Muscle layer of duodenum (tissue), 2 donors: ENCODE results near the gene RAPGEF2.
"Not testable (repeated sequence)": the region's sequence is repeated elsewhere in the genome, so short reads cannot be mapped to it uniquely, and the experiment has no call there.

Experiments used
- H3K27ac ChIP-seq: one replicate; pipeline ENCODE4 v1.7.0; 2013; ENCODE audit warnings: mild to moderate bottlenecking, low read length
- H3K27me3 ChIP-seq: one replicate; pipeline ENCODE4 v1.7.0; 2013; ENCODE audit warnings: low read depth, mild to moderate bottlenecking, control low read depth, low read length
- H3K36me3 ChIP-seq, 2 donors: one replicate each; pipeline ENCODE4 v1.7.0; 2013; ENCODE audit warnings: low read length in 2 of 2, control low read depth in 1 of 2, mild to moderate bottlenecking in 1 of 2; ENCODE audit not compliant: insufficient read depth in 2 of 2, control insufficient read depth in 1 of 2
- H3K4me1 ChIP-seq, 2 donors: one replicate each; pipeline ENCODE4 v1.7.0; 2013; ENCODE audit warnings: low read length in 2 of 2, mild to moderate bottlenecking in 2 of 2, control low read depth in 1 of 2, moderate library complexity in 1 of 2; ENCODE audit not compliant: insufficient read depth in 2 of 2, control insufficient read depth in 1 of 2
- H3K4me3 ChIP-seq, 2 donors: one replicate each; pipeline ENCODE4 v1.7.0; 2013; ENCODE audit warnings: low read length in 2 of 2, low read depth in 1 of 2, mild to moderate bottlenecking in 1 of 2
- H3K9me3 ChIP-seq, 2 donors: one replicate each; pipeline ENCODE4 v1.7.0; 2013; ENCODE audit warnings: low read length in 2 of 2, control low read depth in 1 of 2, mild to moderate bottlenecking in 1 of 2; ENCODE audit not compliant: control insufficient read depth in 1 of 2
- donor health status: healthy.

RAPGEF2 gene, protein sequence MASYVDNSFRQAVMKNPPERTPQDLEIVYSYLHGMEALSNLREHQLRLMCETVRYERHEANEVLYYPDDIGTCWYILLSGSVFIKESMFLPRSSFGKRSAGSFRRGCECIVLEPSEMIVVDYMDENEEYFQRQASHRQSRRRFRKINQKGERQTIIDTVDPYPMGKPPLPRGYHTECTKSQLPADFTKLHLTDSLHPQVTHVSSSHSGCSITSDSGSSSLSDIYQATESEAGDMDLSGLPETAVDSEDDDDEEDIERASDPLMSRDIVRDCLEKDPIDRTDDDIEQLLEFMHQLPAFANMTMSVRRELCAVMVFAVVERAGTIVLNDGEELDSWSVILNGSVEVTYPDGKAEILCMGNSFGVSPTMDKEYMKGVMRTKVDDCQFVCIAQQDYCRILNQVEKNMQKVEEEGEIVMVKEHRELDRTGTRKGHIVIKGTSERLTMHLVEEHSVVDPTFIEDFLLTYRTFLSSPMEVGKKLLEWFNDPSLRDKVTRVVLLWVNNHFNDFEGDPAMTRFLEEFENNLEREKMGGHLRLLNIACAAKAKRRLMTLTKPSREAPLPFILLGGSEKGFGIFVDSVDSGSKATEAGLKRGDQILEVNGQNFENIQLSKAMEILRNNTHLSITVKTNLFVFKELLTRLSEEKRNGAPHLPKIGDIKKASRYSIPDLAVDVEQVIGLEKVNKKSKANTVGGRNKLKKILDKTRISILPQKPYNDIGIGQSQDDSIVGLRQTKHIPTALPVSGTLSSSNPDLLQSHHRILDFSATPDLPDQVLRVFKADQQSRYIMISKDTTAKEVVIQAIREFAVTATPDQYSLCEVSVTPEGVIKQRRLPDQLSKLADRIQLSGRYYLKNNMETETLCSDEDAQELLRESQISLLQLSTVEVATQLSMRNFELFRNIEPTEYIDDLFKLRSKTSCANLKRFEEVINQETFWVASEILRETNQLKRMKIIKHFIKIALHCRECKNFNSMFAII (N-terminal part only)

DNA sequence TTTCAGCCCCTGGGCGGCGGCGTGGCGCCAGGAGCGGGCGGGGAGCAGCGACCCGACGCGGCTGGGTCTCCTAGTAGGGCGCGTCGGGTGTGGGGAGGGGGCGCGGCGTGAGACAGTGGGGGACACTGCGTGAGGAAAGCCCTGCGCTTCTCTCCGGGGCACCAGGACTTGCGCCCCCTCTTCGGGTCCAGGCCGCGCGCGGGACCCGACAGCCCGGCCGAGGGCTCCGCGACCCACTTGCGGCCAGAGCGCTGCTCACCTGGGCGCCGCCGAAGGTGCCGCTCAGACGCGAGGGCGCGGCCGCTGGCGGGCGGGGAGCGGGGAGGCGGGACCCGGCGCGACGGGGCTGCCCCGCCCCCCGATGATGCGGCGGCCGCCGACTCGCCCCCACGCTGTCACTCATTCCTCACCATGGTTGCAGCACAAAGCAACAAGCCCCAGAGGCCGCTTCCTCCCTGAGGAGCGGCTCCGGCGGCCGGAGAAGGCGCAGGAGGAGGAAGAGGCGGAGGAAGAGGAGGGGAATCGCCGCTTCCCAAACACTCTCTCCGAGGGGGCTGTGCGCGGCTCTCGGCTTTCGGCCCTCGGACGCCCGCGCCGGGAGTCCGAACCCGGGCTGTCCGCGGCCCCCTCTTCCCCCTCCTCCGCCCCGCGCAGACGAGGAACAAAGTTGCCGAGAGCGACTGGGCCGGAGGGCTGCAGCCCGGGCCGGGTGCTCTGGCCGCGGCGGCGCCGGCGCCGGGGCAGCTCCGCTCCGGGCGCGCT is at the start of gene RAPGEF2:
RAPGEF2 (plus strand) TSS at position 458 of the 762 bp plus-strand sequence. CDS start 1,084 bp downstream, outside the sequence.
- Histone ChIP-seq H3K36me3 (no peaks in the 10 kb centered on the region), H3K27me3 (no peaks in the 10 kb centered on the region), H3K4me3 (peak within 1 kb of the TSS; percentile 54 to 87), H3K9me3 (no peaks in the 10 kb centered on the region), H3K4me1 (peaks cover 13 to 20% of the 10 kb centered on the region in 2 donors), H3K27ac (no peak within 1 kb of the TSS)

DNA sequence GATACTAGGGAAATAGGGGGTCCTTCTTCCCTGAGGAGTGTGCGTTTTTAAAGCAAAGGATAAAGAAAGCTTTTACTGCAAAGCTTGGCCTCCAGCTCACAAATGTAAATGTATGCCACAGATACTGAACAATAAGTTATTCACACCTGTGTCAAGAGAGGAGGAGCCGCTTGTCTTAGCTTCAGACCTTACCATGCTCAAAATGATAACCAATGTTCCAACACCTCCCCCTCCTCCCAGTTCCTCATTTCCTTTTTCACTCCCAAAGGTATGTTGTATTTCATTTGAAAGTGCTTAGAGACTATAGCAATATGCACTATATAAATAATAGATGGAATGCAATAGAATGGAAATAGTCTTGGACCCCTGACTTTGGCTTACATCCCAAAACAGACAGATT is 47.0 kb upstream of the RAPGEF2 start:
- no peaks in the 10 kb centered on the region for H3K27me3 ChIP-seq

DNA sequence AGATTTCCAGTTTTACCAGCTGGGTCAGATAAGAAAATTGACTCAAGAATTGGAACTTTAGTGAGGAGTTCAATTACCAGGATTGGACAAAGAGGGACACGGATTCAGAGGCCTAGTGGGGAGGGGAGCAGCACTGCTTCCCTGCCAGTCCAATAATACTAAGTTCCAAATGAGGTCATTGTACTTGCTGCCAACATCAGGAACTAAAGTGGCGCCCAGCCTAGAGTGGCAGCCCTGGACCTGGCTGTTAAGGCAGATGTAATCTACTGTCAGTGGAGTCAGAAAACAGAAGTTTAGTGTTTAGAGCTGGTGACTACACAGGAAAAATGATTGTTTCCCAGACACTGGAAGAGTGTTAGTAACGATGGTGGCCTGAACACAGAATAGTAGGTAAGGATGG is 42.7 kb upstream of the RAPGEF2 start:
- Histone ChIP-seq H3K4me1 (no peaks in the 10 kb centered on the region), H3K27me3 (no peaks in the 10 kb centered on the region), H3K36me3 (no peaks in the 10 kb centered on the region), H3K27ac (no peak overlapping the region), H3K9me3 (no peaks in the 10 kb centered on the region), H3K4me3 (no peak overlapping the region)

More for the DNA sequence above, 47.0 kb upstream of the RAPGEF2 start:
- no peaks in the 10 kb centered on the region for H3K36me3 ChIP-seq
- no peaks in the 10 kb centered on the region for H3K4me1 ChIP-seq
- no peak overlapping the region for H3K4me3 ChIP-seq
- H3K27ac ChIP-seq = no peak overlapping the region
- no peaks in the 10 kb centered on the region for H3K9me3 ChIP-seq

DNA sequence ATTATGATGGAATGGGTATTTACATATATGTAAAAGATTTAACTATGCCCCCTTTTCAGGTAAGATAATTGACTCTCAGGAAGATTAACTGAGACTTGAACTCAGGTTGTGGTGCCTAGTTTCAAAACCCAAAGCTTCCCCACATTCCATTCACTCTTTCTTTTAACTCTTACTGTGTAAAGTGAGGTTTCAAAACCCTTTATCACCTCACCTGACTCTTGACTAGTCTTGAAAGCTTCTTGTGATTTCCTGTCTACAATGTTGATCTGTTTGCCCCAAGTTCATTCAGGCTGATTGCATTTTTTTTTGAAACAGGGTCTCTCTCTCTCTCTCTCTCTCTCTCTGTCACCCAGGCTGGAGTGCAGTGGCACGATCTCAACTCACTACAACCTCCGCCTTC is 40.5 kb upstream of the RAPGEF2 start:
- Histone ChIP-seq H3K27ac (no peak overlapping the region), H3K9me3 (no peaks in the 10 kb centered on the region), H3K36me3 (no peaks in the 10 kb centered on the region), H3K4me1 (no peaks in the 10 kb centered on the region), H3K27me3 (no peaks in the 10 kb centered on the region), H3K4me3 (no peak overlapping the region)

DNA sequence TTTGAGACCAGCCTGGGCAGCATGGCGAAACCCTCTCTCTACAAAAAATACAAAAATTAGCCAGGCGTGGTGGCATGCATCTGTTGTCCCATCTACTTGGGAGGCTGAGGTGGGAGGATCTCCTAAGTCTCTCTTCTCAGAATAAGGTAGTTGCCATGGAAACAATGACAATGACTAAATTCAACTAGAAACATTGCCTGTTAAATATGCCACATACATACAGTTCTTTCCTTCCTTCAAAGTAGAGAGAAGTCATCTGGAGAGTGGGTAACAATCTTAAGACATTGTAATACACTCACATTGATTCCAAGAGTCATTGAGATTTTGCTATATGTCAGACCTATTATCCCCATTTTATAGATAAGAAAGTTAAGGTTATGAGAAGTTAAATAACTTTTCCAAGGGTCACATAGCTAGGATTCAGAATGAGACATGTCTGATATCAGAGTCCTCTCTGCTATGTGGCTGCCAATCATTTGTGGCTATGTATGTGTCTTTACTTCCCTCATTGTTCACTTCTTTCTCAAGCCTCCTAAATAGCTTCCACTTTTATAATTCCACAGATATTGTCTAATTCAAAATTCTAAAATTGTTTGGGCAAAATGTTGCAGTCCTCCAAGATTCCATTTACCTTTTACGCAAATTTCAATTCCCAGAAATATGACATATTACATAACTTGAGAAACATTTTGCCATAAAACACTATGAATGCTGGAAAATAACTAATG is 37.2 kb upstream of the RAPGEF2 start:
- H3K9me3 ChIP-seq = no peaks in the 10 kb centered on the region
- no peaks in the 10 kb centered on the region for H3K4me1 ChIP-seq
- no peaks in the 10 kb centered on the region for H3K36me3 ChIP-seq
- H3K4me3 ChIP-seq = no peak overlapping the region
- no peaks in the 10 kb centered on the region for H3K27me3 ChIP-seq
- H3K27ac ChIP-seq = no peak overlapping the region

DNA sequence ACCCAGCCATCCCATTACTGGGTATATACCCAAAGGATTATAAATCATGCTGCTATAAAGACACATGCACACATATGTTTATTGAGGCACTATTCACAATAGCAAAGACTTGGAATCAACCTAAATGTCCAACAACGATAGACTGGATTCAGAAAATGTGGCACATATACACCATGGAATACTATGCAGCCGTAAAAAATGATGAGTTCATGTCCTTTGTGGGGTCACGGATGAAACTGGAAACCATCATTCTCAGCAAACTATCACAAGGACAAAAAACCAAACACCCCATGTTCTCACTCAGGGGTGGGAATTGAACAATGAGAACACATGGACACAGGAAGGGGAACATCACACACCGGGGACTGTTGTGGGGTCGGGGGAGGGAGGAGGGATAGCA is 34.7 kb upstream of the RAPGEF2 start:
- H3K4me1 ChIP-seq, H3K27me3 ChIP-seq, H3K27ac ChIP-seq, H3K9me3 ChIP-seq, H3K4me3 ChIP-seq, H3K36me3 ChIP-seq: not testable (repeated sequence)

DNA sequence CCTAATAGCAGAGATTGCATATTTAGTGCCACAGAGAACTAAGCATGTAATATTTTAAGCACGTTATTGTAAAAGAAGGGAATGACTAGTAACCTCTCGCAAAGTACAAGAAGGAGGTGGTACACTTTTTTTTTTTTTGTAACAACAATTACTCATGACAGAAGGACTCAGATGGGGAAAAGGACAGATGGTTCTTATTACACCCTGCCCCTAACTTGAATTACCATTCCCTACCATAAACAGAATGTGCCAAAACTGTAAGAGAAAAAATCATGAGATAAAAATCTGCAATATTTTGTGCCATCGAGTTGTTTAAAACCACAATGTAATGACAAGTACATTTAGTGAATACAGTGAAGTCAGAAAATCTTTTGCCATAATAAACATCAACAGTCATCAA is 33.0 kb upstream of the RAPGEF2 start:
- no peak overlapping the region for H3K27ac ChIP-seq
- no peaks in the 10 kb centered on the region for H3K9me3 ChIP-seq
- peaks cover 0 to 6% of the 10 kb centered on the region in 2 donors for H3K4me1 ChIP-seq
- no peaks in the 10 kb centered on the region for H3K27me3 ChIP-seq
- H3K36me3 ChIP-seq = no peaks in the 10 kb centered on the region
- no peak overlapping the region for H3K4me3 ChIP-seq

DNA sequence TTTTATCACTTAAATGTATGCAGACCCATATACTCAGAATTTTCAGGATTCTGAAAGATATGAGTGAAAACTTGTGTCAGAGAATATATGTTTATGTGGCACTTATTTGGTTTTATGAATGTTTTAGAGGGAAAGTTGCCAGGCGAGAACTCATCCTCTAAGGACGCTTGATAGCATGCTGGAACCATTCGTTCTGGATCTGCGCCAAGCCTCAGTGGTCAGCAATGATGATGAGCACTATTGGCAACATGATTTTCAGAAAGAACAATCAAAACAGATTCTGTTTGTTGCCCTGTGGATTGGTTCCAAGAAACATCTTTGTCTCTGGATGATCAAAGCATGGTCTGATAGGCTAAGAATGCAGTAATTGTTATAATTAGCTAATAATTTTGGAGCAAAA is 32.1 kb upstream of the RAPGEF2 start:
- Histone ChIP-seq H3K27ac (no peak overlapping the region), H3K27me3 (no peaks in the 10 kb centered on the region), H3K4me1 (peaks cover 0 to 6% of the 10 kb centered on the region in 2 donors), H3K36me3 (no peaks in the 10 kb centered on the region), H3K9me3 (no peaks in the 10 kb centered on the region), H3K4me3 (no peak overlapping the region)

DNA sequence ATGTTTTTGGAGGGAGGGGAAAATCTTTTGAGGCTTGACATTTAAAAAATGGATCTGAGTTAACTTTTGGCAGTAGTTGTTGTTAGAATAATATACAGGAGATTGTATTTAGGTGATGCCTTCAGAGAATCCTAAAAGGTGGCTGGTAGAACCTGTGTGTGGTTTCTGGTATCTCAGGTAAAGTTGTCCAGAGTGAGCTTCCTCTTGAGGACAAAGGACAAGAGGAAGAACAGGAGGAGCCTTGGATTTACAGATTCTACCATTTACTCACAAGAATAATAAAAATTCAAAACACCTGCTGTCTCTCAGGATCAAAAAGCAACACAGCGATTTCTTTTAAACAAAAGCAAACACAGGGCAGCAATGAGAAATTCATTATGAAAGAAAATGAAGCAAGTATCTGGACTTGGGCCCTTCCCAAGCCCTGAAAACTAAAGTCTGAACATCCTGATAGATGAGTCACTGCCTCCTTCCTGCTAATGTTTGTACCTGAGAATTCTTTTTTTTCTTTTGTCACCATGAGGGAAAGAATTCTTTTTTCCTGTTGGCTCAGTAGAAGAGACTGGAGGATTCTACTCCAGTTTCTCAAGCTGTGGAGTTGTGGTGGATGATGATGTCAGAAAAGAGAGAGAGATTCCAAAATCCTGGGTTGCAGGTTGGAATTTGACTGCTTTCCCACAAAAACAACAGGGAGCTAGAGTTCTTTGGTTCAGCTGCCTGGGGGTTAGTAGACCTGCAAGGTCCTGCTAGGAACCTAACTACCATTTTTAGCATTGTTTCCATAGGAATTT is 31.5 kb upstream of the RAPGEF2 start:
- Histone ChIP-seq H3K27me3 (no peaks in the 10 kb centered on the region), H3K9me3 (no peaks in the 10 kb centered on the region), H3K4me1 (peaks cover 0 to 6% of the 10 kb centered on the region in 2 donors), H3K27ac (no peak overlapping the region), H3K4me3 (no peak overlapping the region), H3K36me3 (no peaks in the 10 kb centered on the region)
